Fibroblast of peridontal ligament (primary cell): Measurements from ENCODE around the gene HYAL3.
"Not testable (repeated sequence)": the region's sequence is repeated elsewhere in the genome, so short reads cannot be mapped to it uniquely, and the experiment has no call there.

ENCODE experiments used
- DNase-seq: peaks from one replicate; pipeline ENCODE4 v3.0.0-alpha.2; 2010; ENCODE audit errors: extremely low read depth

Gene HYAL3

GRCh38 chr3:50271314-50271936 is 27.8 kb downstream of the HYAL3 start:
- DNase-seq: no peak

GRCh38 chr3:50270422-50271224 is 28.6 kb downstream of the HYAL3 start:
- no peak for DNase-seq

- DNase-seq: no peak
Measured at GRCh38 chr3:50269977-50270413, 29.2 kb downstream of the HYAL3 start.

- DNase-seq: no peak
Measured at GRCh38 chr3:50269460-50269859, 29.7 kb downstream of the HYAL3 start.

- DNase-seq: peak; percentile 60
Measured at GRCh38 chr3:50268703-50269451, 30.3 kb downstream of the HYAL3 start, which contains the start of gene SEMA3B. SEMA3B (plus strand) TSS chr3:50269147; CDS start chr3:50269241, 94 bp downstream.

- no peak for DNase-seq
Measured at GRCh38 chr3:50268276-50268675, 30.9 kb downstream of the HYAL3 start.

- no peak for DNase-seq
Measured at GRCh38 chr3:50267280-50267913, 31.8 kb downstream of the HYAL3 start.

- DNase-seq: no peak
Measured at GRCh38 chr3:50266836-50267235, 32.4 kb downstream of the HYAL3 start.

- DNase-seq: no peak
Measured at GRCh38 chr3:50266017-50266416, 33.2 kb downstream of the HYAL3 start.

- no peak for DNase-seq
Measured at GRCh38 chr3:50265571-50265970, 33.6 kb downstream of the HYAL3 start.

GRCh38 chr3:50264964-50265485 is 34.2 kb downstream of the HYAL3 start:
- no peak for DNase-seq

GRCh38 chr3:50264383-50264963 is 34.7 kb downstream of the HYAL3 start:
- DNase-seq: peak; percentile 94

- DNase-seq: no peak
Measured at GRCh38 chr3:50263478-50264382, 35.5 kb downstream of the HYAL3 start.

GRCh38 chr3:50262778-50263177 is 36.4 kb downstream of the HYAL3 start:
- DNase-seq: no peak

- DNase-seq: not testable (repeated sequence)
Measured at GRCh38 chr3:50262200-50262599, 37.0 kb downstream of the HYAL3 start.

- no peak for DNase-seq
Measured at GRCh38 chr3:50261505-50261904, 37.7 kb downstream of the HYAL3 start.

- DNase-seq: no peak
Measured at GRCh38 chr3:50260942-50261441, 38.2 kb downstream of the HYAL3 start.

- DNase-seq: peak; percentile 81
Measured at GRCh38 chr3:50260027-50260941, 38.9 kb downstream of the HYAL3 start.

- DNase-seq: no peak
Measured at GRCh38 chr3:50259432-50260026, 39.7 kb downstream of the HYAL3 start.
